Left renal pelvis (tissue), 4 donors: Measurements from ENCODE around the gene FOXF1. TPM values are rescaled to one million over a fixed set of nuclear protein-coding genes. Genes with fewer than 3 reads are reported as not detected.
A peak's percentile ranks its signal among the peaks of the same experiment; 100 is the strongest.

Experiments
- DNase-seq, 4 donors: peaks; one replicate each; pipeline ENCODE4 v3.0.0-alpha.2; 2013; ENCODE audit warnings: low read depth in 4 of 4, low spot score in 3 of 4
- polyA plus RNA-seq, 4 donors: library from polyadenylated mRNA; unstranded; fragments of 120-200 nt; gene quantifications; one replicate each; pipeline ENCODE4 v1.2.1, GENCODE V29; 2013; ENCODE audit not compliant: insufficient read length in 4 of 4

Gene FOXF1
- polyA plus RNA-seq, 4 donors = 0.05 to 0.50 (median 0.23) TPM

- no peak for DNase-seq
Observed at GRCh38 chr16:86554599-86554916, 44.2 kb downstream of the FOXF1 start.

GRCh38 chr16:86554917-86555703, 44.8 kb downstream of the FOXF1 start, which contains the start of gene MTHFSD:
MTHFSD (minus strand) TSS chr16:86555235; CDS start chr16:86555184, 51 bp downstream.
- peak in 2 of 4 donors; percentile 87 to 89 for DNase-seq

GRCh38 chr16:86555704-86556075, 45.4 kb downstream of the FOXF1 start:
- DNase-seq = no peak

- DNase-seq = no peak
Observed at GRCh38 chr16:86556576-86556975, 46.2 kb downstream of the FOXF1 start.

GRCh38 chr16:86557587-86557986, 47.3 kb downstream of the FOXF1 start:
- no peak for DNase-seq

GRCh38 chr16:86558355-86559193, 48.2 kb downstream of the FOXF1 start:
- DNase-seq = no peak

- no peak for DNase-seq
Observed at GRCh38 chr16:86559802-86560305, 49.5 kb downstream of the FOXF1 start.

- DNase-seq = no peak
Observed at GRCh38 chr16:86562356-86562755, 52.0 kb downstream of the FOXF1 start.

- peak in 3 of 4 donors; percentile 88 to 90 (median 90) for DNase-seq
Observed at GRCh38 chr16:86563469-86564345, 53.4 kb downstream of the FOXF1 start.

Other genes with a start within 250 kb of the FOXF1 start
- 10 to 100 TPM; 20.7 to 30.9 (median 24.8) TPM for gene MTHFSD, start 44.7 kb downstream of the FOXF1 start, polyA plus RNA-seq
- 10 to 100 TPM; 38.7 to 56.4 (median 50.9) TPM for gene FOXC2, start 56.3 kb downstream of the FOXF1 start, polyA plus RNA-seq
- gene FOXL1, start 68.0 kb downstream of the FOXF1 start, polyA plus RNA-seq = 10 to 100 TPM in 3 of 4 donors, 1 to 10 TPM in 1; 8.5 to 22.3 (median 15.0) TPM